ENCODE measurements around the gene ZNF385B.

DNA sequence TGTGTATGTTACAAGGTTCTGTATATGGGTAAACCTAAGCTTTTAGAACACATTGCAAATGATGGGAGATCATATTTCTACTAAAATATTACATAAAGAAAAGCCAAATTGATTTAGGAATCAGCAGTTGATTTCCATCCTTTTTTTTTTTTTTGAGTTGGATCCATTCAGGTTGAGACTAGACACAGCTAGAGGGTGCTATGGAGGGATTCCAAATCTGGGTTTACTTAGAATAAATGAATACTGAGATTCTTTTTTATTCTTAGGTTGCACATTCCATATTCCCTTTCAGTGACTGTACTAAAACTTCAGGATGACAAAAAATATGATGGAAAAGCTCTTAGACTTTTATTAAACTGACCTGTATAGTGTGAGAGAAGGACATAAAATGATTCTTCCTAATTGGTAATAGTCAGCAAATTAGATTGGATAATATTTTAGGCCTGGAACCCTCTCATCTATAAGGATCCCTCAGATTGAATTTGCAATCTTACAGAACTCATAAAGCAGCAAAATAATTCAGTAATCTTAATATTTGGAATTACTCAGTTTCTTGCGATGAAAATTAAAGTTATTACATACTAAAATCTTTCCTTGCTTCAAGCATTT, 413.5 kb downstream of the ZNF385B start:
- TF ChIP-seq POLR2A (IDR thresholded peaks at IDR 0.05) = no peak
- TF ChIP-seq, protein P1, sequence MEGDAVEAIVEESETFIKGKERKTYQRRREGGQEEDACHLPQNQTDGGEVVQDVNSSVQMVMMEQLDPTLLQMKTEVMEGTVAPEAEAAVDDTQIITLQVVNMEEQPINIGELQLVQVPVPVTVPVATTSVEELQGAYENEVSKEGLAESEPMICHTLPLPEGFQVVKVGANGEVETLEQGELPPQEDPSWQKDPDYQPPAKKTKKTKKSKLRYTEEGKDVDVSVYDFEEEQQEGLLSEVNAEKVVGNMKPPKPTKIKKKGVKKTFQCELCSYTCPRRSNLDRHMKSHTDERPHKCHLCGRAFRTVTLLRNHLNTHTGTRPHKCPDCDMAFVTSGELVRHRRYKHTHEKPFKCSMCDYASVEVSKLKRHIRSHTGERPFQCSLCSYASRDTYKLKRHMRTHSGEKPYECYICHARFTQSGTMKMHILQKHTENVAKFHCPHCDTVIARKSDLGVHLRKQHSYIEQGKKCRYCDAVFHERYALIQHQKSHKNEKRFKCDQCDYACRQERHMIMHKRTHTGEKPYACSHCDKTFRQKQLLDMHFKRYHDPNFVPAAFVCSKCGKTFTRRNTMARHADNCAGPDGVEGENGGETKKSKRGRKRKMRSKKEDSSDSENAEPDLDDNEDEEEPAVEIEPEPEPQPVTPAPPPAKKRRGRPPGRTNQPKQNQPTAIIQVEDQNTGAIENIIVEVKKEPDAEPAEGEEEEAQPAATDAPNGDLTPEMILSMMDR (IDR thresholded peaks at IDR 0.05) = no peak
